Gastroesophageal sphincter (tissue), 3 donors: ENCODE measurements around the gene SCAPER.

ENCODE experiments used
- CTCF ChIP-seq, 4 experiments: fragments of 200-600 bp in 2 of 4; fragments of 450-650 bp in 2 of 4; sonication (generic) in 1 of 4; IDR thresholded peaks; one replicate each; pipeline ENCODE4 v1.5.1; 2017 to 2019; ENCODE audit warnings: antibody characterized with exemption in 4 of 4, mild to moderate bottlenecking in 2 of 4, moderate library complexity in 2 of 4
- POLR2A ChIP-seq, 2 donors: fragments of 450-650 bp; IDR thresholded peaks; one replicate each; pipeline ENCODE4 v1.6.1; 2017; ENCODE audit warnings: antibody characterized with exemption in 2 of 2, mild to moderate bottlenecking in 2 of 2, moderate library complexity in 1 of 2
- POLR2AphosphoS5 ChIP-seq: sonication (generic); formaldehyde crosslinking; IDR thresholded peaks from one replicate; pipeline ENCODE4 v1.6.1; 2017; ENCODE audit warnings: antibody characterized with exemption

GRCh38 chr15:76904461-76905012 is 603 bp downstream of the SCAPER start:
- no peak for TF ChIP-seq CTCF (IDR thresholded peaks at IDR 0.05)
- no peak for TF ChIP-seq POLR2A (IDR thresholded peaks at IDR 0.05)
- TF ChIP-seq POLR2AphosphoS5, result no peak
